NK-92 (cell line): ENCODE measurements around the gene MAGEB17.
"Not testable (repeated sequence)": the region's sequence is repeated elsewhere in the genome, so short reads cannot be mapped to it uniquely, and the experiment has no call there.

ENCODE experiments used
- DNase-seq: peaks from one replicate; lab custom pipeline; 2025; ENCODE audit not compliant: unreplicated experiment; lab: John Stamatoyannopoulos, UW

The MAGEB17 gene

GRCh38 chrX:16167181-16167580, at the start of gene MAGEB17:
TSS of gene MAGEB17 (plus strand) at chrX:16167481. CDS start at chrX:16170383, 2,902 bp downstream.
- DNase-seq: no peak

GRCh38 chrX:16119353-16120220, 47.7 kb upstream of the MAGEB17 start:
- no peak for DNase-seq

GRCh38 chrX:16120431-16120830, 46.9 kb upstream of the MAGEB17 start:
- no peak for DNase-seq

- no peak for DNase-seq
Observed at GRCh38 chrX:16123222-16123786, 44.0 kb upstream of the MAGEB17 start, which contains the start of gene GRPR. TSS of gene GRPR (plus strand) at chrX:16123565. CDS start at chrX:16123954, 389 bp downstream.

- no peak for DNase-seq
Observed at GRCh38 chrX:16124201-16124600, 43.1 kb upstream of the MAGEB17 start.

GRCh38 chrX:16125520-16126149, 41.6 kb upstream of the MAGEB17 start:
- no peak for DNase-seq

DNA sequence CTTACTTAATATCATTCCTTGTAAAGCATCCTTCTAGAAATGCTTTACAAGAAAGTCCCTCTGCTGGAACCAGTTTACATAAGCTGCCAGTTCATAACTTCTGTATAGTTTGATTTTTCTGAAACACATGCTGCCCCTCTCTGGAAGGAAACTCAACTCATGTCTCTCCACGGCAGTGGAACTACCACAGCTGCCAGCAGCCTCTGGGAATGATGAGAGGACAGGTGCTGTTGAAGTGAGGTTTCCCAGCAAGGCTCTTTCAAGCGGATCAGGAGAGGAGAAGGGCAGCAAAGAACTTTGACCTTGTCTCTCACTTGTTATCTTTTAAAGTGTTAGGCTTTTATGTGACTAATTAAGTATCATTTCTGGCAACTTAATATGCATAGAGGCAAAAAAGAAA, 36.6 kb upstream of the MAGEB17 start:
- DNase-seq: no peak

- no peak for DNase-seq
Observed at GRCh38 chrX:16134936-16135335, 32.3 kb upstream of the MAGEB17 start.

- DNase-seq: no peak
Observed at GRCh38 chrX:16136080-16136479, 31.2 kb upstream of the MAGEB17 start.

GRCh38 chrX:16137416-16138107, 29.7 kb upstream of the MAGEB17 start:
- DNase-seq: no peak

GRCh38 chrX:16138108-16138427, 29.2 kb upstream of the MAGEB17 start:
- no peak for DNase-seq

- DNase-seq: no peak
Observed at GRCh38 chrX:16140448-16140847, 26.8 kb upstream of the MAGEB17 start.

GRCh38 chrX:16140983-16141382, 26.3 kb upstream of the MAGEB17 start:
- no peak for DNase-seq

GRCh38 chrX:16141422-16142245, 25.6 kb upstream of the MAGEB17 start:
- DNase-seq: no peak

DNA sequence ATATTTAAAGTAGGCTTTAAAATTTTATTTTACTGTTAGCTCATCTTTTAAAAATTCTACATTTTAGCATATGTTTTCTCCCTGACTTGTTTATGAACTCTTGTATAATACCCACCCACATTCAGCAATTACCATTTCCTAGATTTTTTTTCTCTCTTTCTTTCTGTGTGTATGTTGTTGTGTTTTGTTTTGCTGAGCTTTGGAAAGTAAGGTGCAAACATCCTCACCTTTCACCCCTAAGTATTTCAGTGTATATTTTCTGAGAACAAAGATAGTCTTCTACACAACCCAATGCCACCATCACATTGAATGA, 25.1 kb upstream of the MAGEB17 start:
- no peak for DNase-seq

DNA sequence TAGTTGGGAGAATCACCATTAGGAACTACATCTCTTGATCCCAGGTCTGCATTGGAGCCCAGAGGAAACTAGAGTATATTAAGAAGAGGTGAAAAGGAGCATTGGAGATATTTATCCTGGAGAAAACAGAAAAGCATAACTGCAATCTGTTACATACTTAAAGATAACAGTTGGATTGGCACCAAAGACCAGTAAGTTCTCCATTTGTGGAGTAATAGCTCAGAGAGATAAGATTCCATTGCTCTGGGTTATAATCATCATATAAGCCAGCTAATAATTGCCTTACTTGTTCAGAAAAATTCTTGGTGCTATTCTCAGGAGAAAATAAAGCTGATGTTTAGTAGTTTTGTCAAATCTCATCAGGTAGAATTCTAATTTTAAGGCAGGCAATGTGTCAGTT, 23.3 kb upstream of the MAGEB17 start:
- DNase-seq: no peak

DNA sequence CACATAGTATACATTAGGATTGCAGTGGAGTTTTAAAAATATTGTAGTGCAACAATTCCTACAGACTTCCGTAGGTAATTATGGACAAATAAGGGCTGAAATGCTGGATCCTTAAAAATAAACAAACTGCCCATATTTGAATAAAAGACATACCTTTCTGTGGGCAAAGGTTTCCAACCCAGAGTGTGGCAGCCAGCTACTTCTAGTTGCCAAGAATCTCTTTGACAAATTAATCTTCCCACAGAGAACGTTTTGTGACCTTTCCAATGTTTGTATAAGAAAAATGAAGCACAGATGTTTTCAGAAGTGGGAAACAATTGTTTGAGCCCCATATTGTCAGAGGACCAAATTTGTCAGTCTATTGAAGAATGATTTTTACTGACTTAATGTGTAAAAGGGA, 22.9 kb upstream of the MAGEB17 start:
- DNase-seq: no peak

DNA sequence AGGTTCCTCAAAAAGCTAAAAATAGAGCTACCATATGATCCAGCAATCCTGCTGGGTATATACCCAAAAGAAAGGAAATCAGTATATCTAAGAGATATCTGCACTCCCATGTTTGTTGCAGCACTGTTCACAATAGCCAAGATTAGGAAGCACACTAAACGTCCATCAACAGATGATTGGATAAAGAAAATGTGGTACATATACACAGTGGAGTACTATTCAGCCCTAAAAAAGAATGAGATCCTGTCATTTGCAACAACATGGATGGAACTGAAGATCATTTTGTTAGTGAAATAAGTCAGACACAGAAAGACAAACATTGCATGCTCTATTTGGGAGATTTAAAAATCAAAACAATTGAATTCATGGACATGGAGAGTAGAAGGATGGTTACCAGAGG, 22.2 kb upstream of the MAGEB17 start:
- not testable (repeated sequence) for DNase-seq

DNA sequence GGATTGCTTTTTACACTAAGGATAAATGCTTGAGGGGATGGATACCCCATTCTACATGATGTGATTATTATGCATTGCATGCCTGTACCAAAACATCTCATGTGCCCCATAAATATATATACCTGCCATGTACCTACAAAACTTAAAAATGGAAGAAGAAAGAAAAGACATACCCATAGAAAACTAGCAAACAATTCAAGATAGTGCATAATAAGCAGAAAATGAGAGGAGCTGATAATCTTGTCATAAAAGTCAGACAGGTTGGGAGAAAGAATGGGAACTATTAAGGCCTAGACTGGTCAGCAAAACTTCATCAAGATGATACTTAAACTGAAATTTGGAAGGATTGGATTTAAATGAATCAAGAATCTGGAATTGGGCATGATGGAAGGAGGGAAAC, 21.6 kb upstream of the MAGEB17 start:
- no peak for DNase-seq

GRCh38 chrX:16148896-16149295, 18.4 kb upstream of the MAGEB17 start:
- no peak for DNase-seq

DNA sequence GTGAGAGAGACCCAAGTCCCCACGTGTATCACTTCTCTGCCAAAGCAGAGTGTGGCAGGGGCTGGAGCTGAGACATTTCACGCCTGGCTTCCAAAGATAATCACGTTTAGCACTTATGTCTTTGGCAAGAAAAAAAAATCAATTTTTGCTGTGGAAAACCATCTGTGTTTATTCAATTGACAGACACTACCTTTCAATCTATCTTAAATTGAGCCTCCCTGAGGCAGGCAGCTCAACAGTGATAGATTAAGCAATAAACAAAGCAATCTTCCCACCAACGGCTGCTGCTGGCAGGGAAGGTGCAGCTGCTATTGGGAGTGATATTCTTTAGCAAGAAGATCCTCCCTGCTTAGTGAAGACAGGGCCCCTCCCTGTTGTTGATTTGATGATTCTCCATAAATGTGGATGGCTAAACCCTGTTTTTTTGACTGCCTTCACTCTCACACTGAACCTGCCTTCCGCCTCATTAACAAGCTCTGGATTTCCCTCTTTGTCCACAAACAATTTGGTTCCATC, 11.6 kb upstream of the MAGEB17 start:
- no peak for DNase-seq
